OCI-LY3 (cell line): ENCODE data around the gene TMEM266.
A peak's percentile ranks its signal among the peaks of the same experiment; 100 is the strongest.

Experiments used
- H2AFZ ChIP-seq: fragments of 200-600, 300-600 bp; shearing (Covaris generic); 2 replicates; pipeline ENCODE4 v1.6.0; 2014; ENCODE audit warnings: antibody characterized with exemption, low read depth, low read length
- H3K27ac ChIP-seq: fragments of 200-600, 300-600 bp; sonication (generic); 2 replicates; pipeline ENCODE4 v1.5.1; 2014; ENCODE audit warnings: mild to moderate bottlenecking, low read length, moderate library complexity, mixed read lengths
- H3K27me3 ChIP-seq: fragments of 200-600, 300-600 bp; sonication (generic); 2 replicates; pipeline ENCODE4 v1.6.1; 2014; ENCODE audit warnings: low read depth, low read length, mixed read lengths
- H3K36me3 ChIP-seq: fragments of 200-600, 300-600 bp; sonication (generic); replicated peaks from 2 replicates; pipeline ENCODE3; 2014; ENCODE audit warnings: low read depth, low read length, mixed read lengths
- H3K4me1 ChIP-seq: fragments of 300-600, 200-600 bp; sonication (generic); 2 replicates; pipeline ENCODE4 v1.6.1; 2014; ENCODE audit warnings: low read length, mixed read lengths
- H3K4me2 ChIP-seq: fragments of 200-600, 300-600 bp; sonication (generic); 2 replicates; pipeline ENCODE4 v1.6.1; 2014; ENCODE audit warnings: low read length, mixed read lengths
- H3K4me3 ChIP-seq: fragments of 300-600, 200-600 bp; sonication (generic); 2 replicates; pipeline ENCODE4 v1.5.1; 2014; ENCODE audit warnings: antibody characterized with exemption, mild to moderate bottlenecking, low read length, moderate library complexity
- H3K79me2 ChIP-seq: fragments of 300-600, 200-600 bp; shearing (Covaris generic); 2 replicates; pipeline ENCODE4 v1.6.1; 2014; ENCODE audit warnings: mild to moderate bottlenecking, low read length, mixed read lengths
- H3K9ac ChIP-seq: fragments of 300-600, 200-600 bp; shearing (Covaris generic); 2 replicates; pipeline ENCODE4 v1.6.0; 2014; ENCODE audit warnings: mild to moderate bottlenecking, low read length, moderate library complexity
- H3K9me3 ChIP-seq: fragments of 200-600, 300-600 bp; shearing (Covaris generic); 2 replicates; pipeline ENCODE4 v1.6.1; 2014; ENCODE audit warnings: low read length, mixed read lengths; ENCODE audit not compliant: insufficient read depth
- H4K20me1 ChIP-seq: fragments of 200-600, 300-600 bp; sonication (generic); 2 replicates; pipeline ENCODE4 v1.6.1; 2016; ENCODE audit warnings: low read length, mixed read lengths; ENCODE audit not compliant: insufficient read depth
- CTCF ChIP-seq: fragments of 200-600, 300-600 bp; sonication (generic); IDR thresholded peaks from 2 replicates; pipeline ENCODE4 v1.5.1; 2014; ENCODE audit warnings: antibody characterized with exemption, low read length, low read depth
- EZH2phosphoT487 ChIP-seq: fragments of 200-600 bp; shearing (Covaris generic); IDR thresholded peaks from 2 replicates; pipeline ENCODE4 v1.6.1; 2018; ENCODE audit warnings: antibody characterized with exemption, mixed run types, low read depth

The TMEM266 gene

GRCh38 chr15:76190070-76190564 is 130.3 kb downstream of the TMEM266 start:
- no peak overlapping the region for H3K27ac ChIP-seq
- H3K4me3 ChIP-seq = peak overlapping the region; percentile 74
- H3K79me2 ChIP-seq = no peaks in the 10 kb centered on the region
- H3K36me3 ChIP-seq = no peaks in the 10 kb centered on the region
- peaks cover 20% of the 10 kb centered on the region for H3K4me1 ChIP-seq
- H4K20me1 ChIP-seq = no peaks in the 10 kb centered on the region
- peak overlapping the region; percentile 49 for H2AFZ ChIP-seq
- TF ChIP-seq CTCF (no peak), EZH2phosphoT487 (no peak)
- H3K27me3 ChIP-seq = peaks cover 11% of the 10 kb centered on the region
- H3K9ac ChIP-seq = peak overlapping the region; percentile 47
- peak overlapping the region; percentile 98 for H3K4me2 ChIP-seq
- H3K9me3 ChIP-seq = no peaks in the 10 kb centered on the region

GRCh38 chr15:76190751-76191538 is 131.2 kb downstream of the TMEM266 start:
- H3K27ac ChIP-seq = peak overlapping the region; percentile 71
- peak overlapping the region; percentile 59 for H2AFZ ChIP-seq
- no peaks in the 10 kb centered on the region for H3K79me2 ChIP-seq
- no peaks in the 10 kb centered on the region for H3K36me3 ChIP-seq
- peaks cover 6% of the 10 kb centered on the region for H3K27me3 ChIP-seq
- no peaks in the 10 kb centered on the region for H4K20me1 ChIP-seq
- H3K9ac ChIP-seq = peak overlapping the region; percentile 70
- H3K4me2 ChIP-seq = peak overlapping the region; percentile 98
- H3K9me3 ChIP-seq = no peaks in the 10 kb centered on the region
- H3K4me1 ChIP-seq = peaks cover 20% of the 10 kb centered on the region
- TF ChIP-seq CTCF = peak; percentile 93
- no peak for TF ChIP-seq EZH2phosphoT487
- H3K4me3 ChIP-seq = peak overlapping the region; percentile 74

- TF ChIP-seq EZH2phosphoT487 = no peak
- no peak for TF ChIP-seq CTCF
- Histone ChIP-seq H3K36me3 (no peaks in the 10 kb centered on the region), H3K4me2 (peak overlapping the region; percentile 98), H2AFZ (peak overlapping the region; percentile 59), H4K20me1 (no peaks in the 10 kb centered on the region), H3K9me3 (no peaks in the 10 kb centered on the region), H3K79me2 (no peaks in the 10 kb centered on the region), H3K4me1 (peaks cover 20% of the 10 kb centered on the region), H3K4me3 (peak overlapping the region; percentile 74), H3K9ac (peak overlapping the region; percentile 70), H3K27me3 (peaks cover 6% of the 10 kb centered on the region), H3K27ac (peak overlapping the region; percentile 71)
Observed at GRCh38 chr15:76191539-76192244, 131.9 kb downstream of the TMEM266 start.

- no peak overlapping the region for H2AFZ ChIP-seq
- no peak overlapping the region for H3K27ac ChIP-seq
- TF ChIP-seq EZH2phosphoT487 = no peak
- TF ChIP-seq CTCF = no peak
- no peak overlapping the region for H3K4me3 ChIP-seq
- H3K79me2 ChIP-seq = no peaks in the 10 kb centered on the region
- H3K36me3 ChIP-seq = no peaks in the 10 kb centered on the region
- peaks cover 6% of the 10 kb centered on the region for H3K27me3 ChIP-seq
- peaks cover 20% of the 10 kb centered on the region for H3K4me1 ChIP-seq
- no peak overlapping the region for H3K4me2 ChIP-seq
- no peaks in the 10 kb centered on the region for H3K9me3 ChIP-seq
- H3K9ac ChIP-seq = no peak overlapping the region
- no peaks in the 10 kb centered on the region for H4K20me1 ChIP-seq
Observed at GRCh38 chr15:76192715-76193114, 132.9 kb downstream of the TMEM266 start.
